Measurements from ENCODE around the gene DDX28.

The DDX28 gene, protein sequence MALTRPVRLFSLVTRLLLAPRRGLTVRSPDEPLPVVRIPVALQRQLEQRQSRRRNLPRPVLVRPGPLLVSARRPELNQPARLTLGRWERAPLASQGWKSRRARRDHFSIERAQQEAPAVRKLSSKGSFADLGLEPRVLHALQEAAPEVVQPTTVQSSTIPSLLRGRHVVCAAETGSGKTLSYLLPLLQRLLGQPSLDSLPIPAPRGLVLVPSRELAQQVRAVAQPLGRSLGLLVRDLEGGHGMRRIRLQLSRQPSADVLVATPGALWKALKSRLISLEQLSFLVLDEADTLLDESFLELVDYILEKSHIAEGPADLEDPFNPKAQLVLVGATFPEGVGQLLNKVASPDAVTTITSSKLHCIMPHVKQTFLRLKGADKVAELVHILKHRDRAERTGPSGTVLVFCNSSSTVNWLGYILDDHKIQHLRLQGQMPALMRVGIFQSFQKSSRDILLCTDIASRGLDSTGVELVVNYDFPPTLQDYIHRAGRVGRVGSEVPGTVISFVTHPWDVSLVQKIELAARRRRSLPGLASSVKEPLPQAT

DNA sequence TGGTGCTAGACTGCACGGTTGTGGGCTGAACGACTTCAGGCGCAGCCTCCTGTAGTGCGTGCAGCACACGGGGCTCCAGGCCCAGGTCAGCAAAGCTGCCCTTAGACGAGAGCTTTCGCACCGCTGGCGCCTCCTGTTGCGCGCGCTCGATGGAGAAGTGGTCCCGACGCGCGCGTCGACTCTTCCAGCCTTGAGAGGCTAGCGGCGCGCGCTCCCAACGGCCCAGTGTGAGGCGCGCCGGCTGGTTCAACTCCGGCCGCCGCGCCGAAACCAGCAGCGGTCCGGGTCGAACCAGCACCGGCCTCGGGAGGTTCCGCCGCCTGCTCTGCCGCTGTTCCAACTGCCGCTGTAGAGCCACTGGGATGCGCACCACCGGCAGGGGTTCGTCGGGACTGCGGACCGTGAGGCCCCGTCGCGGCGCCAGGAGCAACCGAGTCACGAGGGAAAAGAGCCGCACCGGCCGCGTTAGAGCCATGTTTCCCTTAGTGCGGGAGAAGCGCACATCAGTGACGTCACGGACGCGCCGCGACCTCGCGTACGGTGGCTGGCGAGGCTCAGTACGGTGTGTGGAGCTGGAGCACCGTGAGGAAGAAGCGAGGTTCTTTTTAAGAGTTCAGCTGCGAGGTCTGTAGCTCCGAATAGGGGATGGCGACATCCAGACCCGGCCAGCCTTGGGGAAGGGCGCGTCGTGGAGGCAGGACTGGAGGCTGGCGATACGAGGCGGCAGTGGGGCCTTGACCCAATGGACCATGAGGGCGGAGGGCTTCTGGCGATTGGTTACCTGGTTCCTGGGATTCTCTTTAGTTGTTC, at the start of gene DDX28, which contains the start of gene DUS2:
TSS of gene DDX28 (minus strand) at position 505 of the 810 bp plus-strand sequence. CDS start at position 475, 30 bp downstream.
TSS of gene DUS2 (plus strand) at position 557 of the 810 bp plus-strand sequence. CDS start 14,740 bp downstream, outside the sequence.
- Histone ChIP-seq H3K4me3 (ENCODE audit: low read length) (peak within 1 kb of the TSS; percentile 99), H3K36me3 (ENCODE audit: control insufficient read depth, insufficient read depth, low read length) (no peaks in the 10 kb centered on the region), H3K9ac (ENCODE audit: low read length) (peak within 1 kb of the TSS; percentile 99), H3K27me3 (ENCODE audit: control insufficient read depth, insufficient read depth, low read length) (no peaks in the 10 kb centered on the region), H3K4me1 (ENCODE audit: control insufficient read depth, insufficient read depth, low read length) (peaks cover 7% of the 10 kb centered on the region), H3K27ac (ENCODE audit: low read depth, low read length) (peak within 1 kb of the TSS; percentile 77)

GRCh38 chr16:68072038-68072695, 49.1 kb upstream of the DDX28 start:
- Histone ChIP-seq H3K27me3 (ENCODE audit: control insufficient read depth, insufficient read depth, low read length) (no peaks in the 10 kb centered on the region), H3K36me3 (ENCODE audit: control insufficient read depth, insufficient read depth, low read length) (peaks cover 27% of the 10 kb centered on the region), H3K4me3 (ENCODE audit: low read length) (no peak overlapping the region), H3K4me1 (ENCODE audit: control insufficient read depth, insufficient read depth, low read length) (peaks cover 5% of the 10 kb centered on the region), H3K9ac (ENCODE audit: low read length) (no peak overlapping the region), H3K27ac (ENCODE audit: low read depth, low read length) (peak overlapping the region; percentile 14)

GRCh38 chr16:68071518-68071901, 48.5 kb upstream of the DDX28 start:
- Histone ChIP-seq H3K4me3 (ENCODE audit: low read length) (no peak overlapping the region), H3K27me3 (ENCODE audit: control insufficient read depth, insufficient read depth, low read length) (no peaks in the 10 kb centered on the region), H3K27ac (ENCODE audit: low read depth, low read length) (peak overlapping the region; percentile 1), H3K36me3 (ENCODE audit: control insufficient read depth, insufficient read depth, low read length) (peaks cover 27% of the 10 kb centered on the region), H3K4me1 (ENCODE audit: control insufficient read depth, insufficient read depth, low read length) (peaks cover 5% of the 10 kb centered on the region), H3K9ac (ENCODE audit: low read length) (no peak overlapping the region)

DNA sequence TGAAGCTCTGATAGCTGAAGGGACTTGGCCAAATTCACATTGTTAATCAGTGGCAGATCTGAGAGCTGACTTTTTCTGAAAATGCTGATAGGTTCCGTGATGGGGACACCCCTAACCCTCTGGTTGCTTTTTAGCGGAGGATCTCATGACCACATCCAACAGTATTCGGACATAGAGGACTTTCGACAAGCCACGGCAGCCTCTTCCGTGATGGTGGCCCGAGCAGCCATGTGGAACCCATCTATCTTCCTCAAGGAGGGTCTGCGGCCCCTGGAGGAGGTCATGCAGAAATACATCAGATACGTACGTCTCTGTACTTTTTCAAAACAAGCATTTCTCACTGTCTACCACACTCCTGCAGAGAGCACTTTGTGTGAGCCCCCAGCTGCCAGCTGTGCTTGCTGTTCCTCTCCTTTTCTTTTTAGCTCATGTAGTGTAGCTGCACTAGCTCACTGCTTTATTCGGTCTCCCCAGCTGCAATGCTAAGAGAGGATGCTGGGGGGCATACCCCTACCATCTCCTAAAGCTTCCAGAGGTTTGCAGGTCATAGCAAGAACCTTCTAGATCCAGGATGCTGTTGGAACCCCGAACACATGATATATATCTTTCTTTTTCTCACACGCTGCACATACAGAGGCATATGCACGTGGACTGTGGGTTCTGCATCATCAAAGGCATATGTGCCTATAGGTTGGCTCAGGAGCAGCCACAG, 47.9 kb upstream of the DDX28 start:
- H3K36me3 ChIP-seq (ENCODE audit: control insufficient read depth, insufficient read depth, low read length) = peaks cover 21% of the 10 kb centered on the region
- no peaks in the 10 kb centered on the region for H3K27me3 ChIP-seq (ENCODE audit: control insufficient read depth, insufficient read depth, low read length)
- H3K4me1 ChIP-seq (ENCODE audit: control insufficient read depth, insufficient read depth, low read length) = peaks cover 5% of the 10 kb centered on the region
- H3K4me3 ChIP-seq (ENCODE audit: low read length) = no peak overlapping the region
- H3K27ac ChIP-seq (ENCODE audit: low read depth, low read length) = no peak overlapping the region
- H3K9ac ChIP-seq (ENCODE audit: low read length) = no peak overlapping the region

DNA sequence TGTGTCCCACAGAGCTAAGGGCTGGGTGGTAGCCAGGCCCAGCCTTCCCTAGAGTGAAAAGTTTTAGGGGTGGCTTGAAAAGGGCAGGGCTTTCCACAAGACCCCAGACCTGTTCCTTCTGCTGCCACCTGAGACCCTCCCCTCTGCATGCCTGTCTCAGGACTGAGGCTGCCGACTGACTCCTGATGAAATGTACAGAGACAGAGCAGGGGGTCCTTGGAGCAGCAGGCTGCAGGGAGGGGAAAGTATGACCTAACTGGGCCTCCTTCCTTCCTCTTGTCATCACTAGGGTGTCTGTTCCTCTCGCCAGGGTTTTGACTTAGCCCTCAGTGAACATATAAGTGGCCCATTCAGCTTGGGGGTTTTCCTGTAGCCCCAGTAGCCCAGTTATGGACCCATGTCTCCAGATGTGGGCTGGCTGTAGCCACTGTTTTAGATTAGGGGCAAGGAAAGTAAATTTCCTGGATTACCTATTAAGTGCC, 47.3 kb upstream of the DDX28 start:
- no peak overlapping the region for H3K4me3 ChIP-seq (ENCODE audit: low read length)
- peaks cover 16% of the 10 kb centered on the region for H3K36me3 ChIP-seq (ENCODE audit: control insufficient read depth, insufficient read depth, low read length)
- H3K27ac ChIP-seq (ENCODE audit: low read depth, low read length) = no peak overlapping the region
- no peak overlapping the region for H3K9ac ChIP-seq (ENCODE audit: low read length)
- peaks cover 5% of the 10 kb centered on the region for H3K4me1 ChIP-seq (ENCODE audit: control insufficient read depth, insufficient read depth, low read length)
- H3K27me3 ChIP-seq (ENCODE audit: control insufficient read depth, insufficient read depth, low read length) = no peaks in the 10 kb centered on the region

GRCh38 chr16:68069511-68070248, 46.6 kb upstream of the DDX28 start:
- Histone ChIP-seq H3K9ac (ENCODE audit: low read length) (no peak overlapping the region), H3K27me3 (ENCODE audit: control insufficient read depth, insufficient read depth, low read length) (no peaks in the 10 kb centered on the region), H3K4me3 (ENCODE audit: low read length) (no peak overlapping the region), H3K4me1 (ENCODE audit: control insufficient read depth, insufficient read depth, low read length) (peaks cover 5% of the 10 kb centered on the region), H3K27ac (ENCODE audit: low read depth, low read length) (no peak overlapping the region), H3K36me3 (ENCODE audit: control insufficient read depth, insufficient read depth, low read length) (peaks cover 15% of the 10 kb centered on the region)

GRCh38 chr16:68068926-68069325, 45.9 kb upstream of the DDX28 start:
- no peak overlapping the region for H3K27ac ChIP-seq (ENCODE audit: low read depth, low read length)
- peaks cover 5% of the 10 kb centered on the region for H3K4me1 ChIP-seq (ENCODE audit: control insufficient read depth, insufficient read depth, low read length)
- H3K4me3 ChIP-seq (ENCODE audit: low read length) = no peak overlapping the region
- H3K9ac ChIP-seq (ENCODE audit: low read length) = no peak overlapping the region
- H3K27me3 ChIP-seq (ENCODE audit: control insufficient read depth, insufficient read depth, low read length) = no peaks in the 10 kb centered on the region
- peaks cover 10% of the 10 kb centered on the region for H3K36me3 ChIP-seq (ENCODE audit: control insufficient read depth, insufficient read depth, low read length)

- H3K27ac ChIP-seq (ENCODE audit: low read depth, low read length) = no peak overlapping the region
- H3K9ac ChIP-seq (ENCODE audit: low read length) = no peak overlapping the region
- no peak overlapping the region for H3K4me3 ChIP-seq (ENCODE audit: low read length)
- H3K27me3 ChIP-seq (ENCODE audit: control insufficient read depth, insufficient read depth, low read length) = no peaks in the 10 kb centered on the region
- H3K36me3 ChIP-seq (ENCODE audit: control insufficient read depth, insufficient read depth, low read length) = peaks cover 7% of the 10 kb centered on the region
- H3K4me1 ChIP-seq (ENCODE audit: control insufficient read depth, insufficient read depth, low read length) = peaks cover 5% of the 10 kb centered on the region
Measured at GRCh38 chr16:68066763-68067162, 43.7 kb upstream of the DDX28 start.

- Histone ChIP-seq H3K36me3 (ENCODE audit: control insufficient read depth, insufficient read depth, low read length) (peaks cover 10% of the 10 kb centered on the region), H3K4me3 (ENCODE audit: low read length) (no peak overlapping the region), H3K9ac (ENCODE audit: low read length) (no peak overlapping the region), H3K27ac (ENCODE audit: low read depth, low read length) (no peak overlapping the region), H3K4me1 (ENCODE audit: control insufficient read depth, insufficient read depth, low read length) (peaks cover 5% of the 10 kb centered on the region), H3K27me3 (ENCODE audit: control insufficient read depth, insufficient read depth, low read length) (no peaks in the 10 kb centered on the region)
Measured at GRCh38 chr16:68065716-68066305, 42.8 kb upstream of the DDX28 start.

GRCh38 chr16:68064791-68065365, 41.8 kb upstream of the DDX28 start:
- H3K27me3 ChIP-seq (ENCODE audit: control insufficient read depth, insufficient read depth, low read length) = no peaks in the 10 kb centered on the region
- H3K4me1 ChIP-seq (ENCODE audit: control insufficient read depth, insufficient read depth, low read length) = peaks cover 5% of the 10 kb centered on the region
- H3K4me3 ChIP-seq (ENCODE audit: low read length) = no peak overlapping the region
- H3K9ac ChIP-seq (ENCODE audit: low read length) = no peak overlapping the region
- no peak overlapping the region for H3K27ac ChIP-seq (ENCODE audit: low read depth, low read length)
- H3K36me3 ChIP-seq (ENCODE audit: control insufficient read depth, insufficient read depth, low read length) = peaks cover 10% of the 10 kb centered on the region
